Fibroblast of mammary gland (primary cell): ENCODE results near the gene CCNL2.

ENCODE experiments used
- DNase-seq: peaks from one replicate; pipeline ENCODE4 v3.0.0-alpha.2; 2010; ENCODE audit warnings: low read depth
- H3K4me3 ChIP-seq: 2 replicates; pipeline ENCODE4 v1.5.1; 2011; ENCODE audit warnings: low read depth, mild to moderate bottlenecking, low read length, moderate library complexity; ENCODE audit not compliant: control insufficient read depth
- TF ChIP-seq, protein P1 (sequence below): conservative IDR thresholded peaks from 2 replicates; pipeline ENCODE4 v1.5.1; 2011; ENCODE audit warnings: low read depth, low read length, inconsistent platforms; ENCODE audit not compliant: control insufficient read depth, insufficient read depth

Gene CCNL2

DNA sequence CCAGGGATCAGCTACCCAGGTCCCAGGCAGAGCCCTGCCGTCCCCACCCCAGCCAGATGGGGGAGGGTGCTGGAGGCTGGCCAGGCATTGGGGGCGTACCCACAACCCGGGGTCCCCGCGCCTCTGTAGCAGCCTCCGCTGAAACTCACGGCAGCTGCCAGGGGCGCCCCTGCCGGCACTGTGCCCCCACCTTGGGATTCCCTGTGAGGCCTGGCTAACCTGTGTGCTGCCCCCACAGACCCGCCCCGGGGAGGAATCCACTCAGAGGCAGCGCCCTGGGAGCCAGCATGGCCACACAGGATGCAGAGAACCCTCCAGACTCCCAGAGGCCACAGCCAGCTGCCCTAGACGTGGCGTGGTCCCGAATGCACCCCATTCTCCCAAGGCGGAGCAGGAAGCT lies 53.8 kb downstream of the CCNL2 start:
- no peak for DNase-seq
- TF ChIP-seq, protein P1, sequence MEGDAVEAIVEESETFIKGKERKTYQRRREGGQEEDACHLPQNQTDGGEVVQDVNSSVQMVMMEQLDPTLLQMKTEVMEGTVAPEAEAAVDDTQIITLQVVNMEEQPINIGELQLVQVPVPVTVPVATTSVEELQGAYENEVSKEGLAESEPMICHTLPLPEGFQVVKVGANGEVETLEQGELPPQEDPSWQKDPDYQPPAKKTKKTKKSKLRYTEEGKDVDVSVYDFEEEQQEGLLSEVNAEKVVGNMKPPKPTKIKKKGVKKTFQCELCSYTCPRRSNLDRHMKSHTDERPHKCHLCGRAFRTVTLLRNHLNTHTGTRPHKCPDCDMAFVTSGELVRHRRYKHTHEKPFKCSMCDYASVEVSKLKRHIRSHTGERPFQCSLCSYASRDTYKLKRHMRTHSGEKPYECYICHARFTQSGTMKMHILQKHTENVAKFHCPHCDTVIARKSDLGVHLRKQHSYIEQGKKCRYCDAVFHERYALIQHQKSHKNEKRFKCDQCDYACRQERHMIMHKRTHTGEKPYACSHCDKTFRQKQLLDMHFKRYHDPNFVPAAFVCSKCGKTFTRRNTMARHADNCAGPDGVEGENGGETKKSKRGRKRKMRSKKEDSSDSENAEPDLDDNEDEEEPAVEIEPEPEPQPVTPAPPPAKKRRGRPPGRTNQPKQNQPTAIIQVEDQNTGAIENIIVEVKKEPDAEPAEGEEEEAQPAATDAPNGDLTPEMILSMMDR: no peak
- H3K4me3 ChIP-seq: peak overlapping the region; percentile 2

DNA sequence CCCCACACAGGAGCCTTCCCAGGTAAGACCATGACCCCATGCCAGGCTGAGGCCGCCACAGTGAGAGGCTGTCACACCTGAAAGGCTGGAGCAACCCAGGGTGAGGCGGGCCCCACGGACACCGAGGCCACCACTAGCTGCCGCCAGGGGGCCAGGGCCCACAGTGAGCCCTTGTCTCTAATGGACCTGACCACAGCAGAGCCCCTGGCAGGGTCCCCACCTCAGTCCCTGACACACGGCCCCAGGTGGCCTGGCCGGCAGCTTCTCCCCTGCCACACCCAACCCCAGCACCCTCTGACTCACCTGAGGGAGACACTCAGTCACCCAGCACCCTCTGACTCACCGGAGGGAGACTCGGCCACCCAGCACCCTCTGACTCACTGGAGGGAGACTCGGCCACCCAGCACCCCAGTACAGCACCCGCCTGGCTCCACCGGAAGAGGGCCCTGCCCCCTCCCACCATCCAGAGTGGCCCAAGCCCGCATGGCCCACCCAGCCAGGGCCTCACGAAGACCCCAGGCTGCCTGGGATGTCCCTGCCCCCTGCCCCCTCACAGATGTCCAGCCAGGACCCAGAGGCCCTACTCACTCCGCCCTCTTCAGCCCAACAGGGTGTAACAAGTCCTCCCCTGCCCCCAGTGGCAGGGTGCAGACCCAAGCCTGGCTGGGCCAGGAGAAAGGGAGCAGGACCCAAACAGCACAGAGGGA lies 54.3 kb downstream of the CCNL2 start:
- H3K4me3 ChIP-seq: no peak overlapping the region
- TF ChIP-seq, protein P1: peak; percentile 37
- DNase-seq: peak; percentile 90

DNA sequence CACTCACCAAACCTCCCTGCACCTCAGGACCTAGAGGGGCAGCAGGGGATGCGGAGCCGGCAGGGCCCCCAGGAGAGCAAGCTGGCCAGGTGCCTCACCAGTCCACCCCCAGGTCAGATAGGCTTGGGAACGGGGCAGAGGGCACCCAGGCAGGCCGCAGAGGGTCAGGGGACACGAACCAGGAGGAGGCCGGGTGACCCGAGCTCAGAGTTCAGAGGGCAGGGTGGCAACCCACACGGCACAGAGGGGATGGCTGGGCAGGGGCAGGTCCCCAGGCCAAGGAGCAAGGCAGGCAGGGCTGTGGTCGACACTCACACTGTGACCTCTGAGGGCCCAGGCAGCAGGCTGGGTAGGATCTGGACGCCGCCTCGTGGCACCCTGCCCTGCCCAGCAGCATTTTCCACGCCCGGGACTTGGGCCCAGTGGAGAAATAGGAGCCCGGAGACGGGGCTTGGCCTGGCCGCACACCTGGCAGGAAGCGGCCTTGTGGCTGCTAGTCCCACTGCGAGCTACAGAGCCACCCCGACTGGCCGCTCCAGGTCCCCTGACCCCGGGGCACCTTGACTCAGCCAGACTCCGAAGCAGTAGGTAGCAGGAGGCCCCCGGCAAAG lies 55.2 kb downstream of the CCNL2 start:
- no peak for DNase-seq
- no peak overlapping the region for H3K4me3 ChIP-seq
- TF ChIP-seq, protein P1: no peak

DNA sequence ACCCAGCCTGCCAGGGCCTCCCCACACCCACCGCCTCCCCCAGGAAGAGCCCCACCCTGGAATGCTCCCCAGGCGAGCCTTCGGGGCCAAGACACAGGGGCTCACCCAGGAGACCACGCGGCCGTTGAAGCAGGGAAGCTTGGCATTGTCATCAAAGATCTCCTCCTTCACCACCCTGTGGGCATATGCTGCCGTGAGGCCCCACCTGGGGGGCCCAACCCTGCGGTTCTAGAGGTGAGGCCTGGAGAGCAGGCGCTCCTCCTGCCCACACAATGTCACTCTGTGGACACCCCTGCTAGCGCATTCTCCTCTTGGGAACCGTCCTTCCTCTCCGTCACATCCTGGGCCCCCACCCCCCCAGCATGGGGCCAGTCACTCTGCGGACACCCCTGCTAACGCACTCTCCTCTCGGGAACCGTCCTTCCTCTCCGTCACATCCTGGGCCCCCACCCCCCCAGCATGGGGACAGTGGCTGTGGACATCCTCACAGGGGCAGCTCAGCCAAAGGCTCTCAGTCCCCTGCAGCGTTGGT lies 56.5 kb downstream of the CCNL2 start:
- TF ChIP-seq, protein P1: no peak
- DNase-seq: no peak
- no peak overlapping the region for H3K4me3 ChIP-seq

DNA sequence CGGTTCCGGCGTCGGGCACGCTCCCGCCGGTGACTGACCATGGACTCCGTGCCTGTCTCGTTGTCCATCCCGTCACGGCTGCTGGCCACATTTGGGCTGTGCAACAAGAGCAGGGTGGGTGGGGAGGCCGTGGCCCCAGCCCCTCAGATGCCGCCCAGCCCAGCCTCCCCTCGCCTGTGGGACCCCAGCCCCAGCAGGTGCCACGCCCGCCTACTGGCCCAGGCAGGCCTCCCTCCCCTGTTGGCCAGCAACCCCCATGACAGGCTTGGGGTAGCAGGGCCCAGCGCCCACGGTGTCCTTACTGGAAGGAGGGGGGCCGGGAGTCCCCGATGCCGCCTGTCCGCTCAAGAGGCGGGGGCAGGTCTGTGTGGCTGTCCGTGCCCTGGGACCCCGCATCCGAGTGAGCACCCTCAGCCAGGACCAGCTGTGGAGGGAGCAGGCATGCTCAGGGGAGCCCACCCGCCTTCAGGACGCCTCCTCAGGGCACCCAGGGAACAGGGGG lies 57.0 kb downstream of the CCNL2 start:
- no peak overlapping the region for H3K4me3 ChIP-seq
- TF ChIP-seq, protein P1: no peak

DNA sequence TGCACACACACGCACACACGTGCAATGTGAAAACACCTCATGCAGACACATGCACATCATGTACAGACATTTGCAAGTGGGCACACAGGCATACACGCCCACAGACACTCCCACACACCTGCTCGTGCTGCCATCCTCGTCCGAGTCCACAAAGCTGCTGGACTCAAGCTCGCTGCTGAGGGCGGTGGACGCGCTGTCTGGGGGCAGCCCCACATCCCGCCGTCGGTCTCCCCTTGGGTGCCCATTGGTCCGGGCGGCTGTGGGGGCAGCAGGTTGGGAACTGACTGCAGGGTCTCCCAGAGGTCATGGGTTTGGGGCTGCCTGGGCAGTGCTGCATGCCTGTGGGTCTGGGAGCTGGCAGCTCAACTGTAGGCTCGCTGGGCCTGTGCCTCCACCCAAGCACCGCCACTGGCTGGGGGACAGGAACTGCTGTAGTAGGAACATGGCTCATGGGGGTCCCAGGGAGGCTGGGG lies 57.5 kb downstream of the CCNL2 start:
- H3K4me3 ChIP-seq: no peak overlapping the region
- DNase-seq: no peak
- TF ChIP-seq, protein P1: no peak

More for the DNA sequence above, 57.0 kb downstream of the CCNL2 start:
- DNase-seq: no peak
